HCT116 (cell line): Measurements from ENCODE around the gene ZNF32.

Source experiments
- CBX3 ChIP-seq: IDR thresholded peaks from 2 replicates; pipeline ENCODE4 v1.6.1; 2012; ENCODE audit warnings: low read depth
- CEBPB ChIP-seq: IDR thresholded peaks from 2 replicates; pipeline ENCODE4 v1.6.1; 2012; ENCODE audit warnings: low read depth
- CTCF ChIP-seq, 3 experiments: fragments of 200-600 bp in 1 of 3; sonication (generic) in 1 of 3; IDR thresholded peaks in 2 of 3; conservative IDR thresholded peaks in 1 of 3; 2 replicates each; pipeline ENCODE4 v1.5.1; 2012 to 2017; ENCODE audit warnings: low read depth in 2 of 3, low read length in 2 of 3, antibody characterized with exemption in 1 of 3, borderline replicate concordance in 1 of 3, control low read depth in 1 of 3, mild to moderate bottlenecking in 1 of 3, mixed read lengths in 1 of 3, mixed run types in 1 of 3, moderate library complexity in 1 of 3; ENCODE audit not compliant: insufficient read depth in 1 of 3
- EGR1 ChIP-seq: IDR thresholded peaks from 2 replicates; pipeline ENCODE4 v1.6.1; 2012; ENCODE audit warnings: low read depth
- ELF1 ChIP-seq: IDR thresholded peaks from 2 replicates; pipeline ENCODE4 v1.6.1; 2012; ENCODE audit warnings: low read depth, borderline replicate concordance
- EZH2 ChIP-seq: fragments of 200-600 bp; sonication (generic); IDR thresholded peaks from 2 replicates; pipeline ENCODE4 v1.6.1; 2017; ENCODE audit warnings: antibody characterized with exemption, mixed run types
- EZH2phosphoT487 ChIP-seq: fragments of 200-600 bp; IDR thresholded peaks from 2 replicates; pipeline ENCODE4 v1.6.1; 2018; ENCODE audit warnings: antibody characterized with exemption, borderline replicate concordance
- POLR2A ChIP-seq: IDR thresholded peaks from 2 replicates; pipeline ENCODE4 v1.7.0; 2011; ENCODE audit warnings: borderline replicate concordance; ENCODE audit not compliant: insufficient read depth, insufficient read length; ENCODE audit errors: extremely low read depth
- POLR2AphosphoS5 ChIP-seq: IDR thresholded peaks from 2 replicates; pipeline ENCODE4 v1.6.1; 2011; ENCODE audit warnings: mild to moderate bottlenecking, low read depth, low read length, moderate library complexity
- SIN3A ChIP-seq: IDR thresholded peaks from 2 replicates; pipeline ENCODE4 v1.6.1; 2012; ENCODE audit warnings: low read depth
- TCF7L2 ChIP-seq: IDR thresholded peaks from 2 replicates; pipeline ENCODE4 v1.7.0; 2011; ENCODE audit warnings: borderline replicate concordance, inconsistent platforms; ENCODE audit not compliant: insufficient read depth, insufficient read length; ENCODE audit errors: extremely low read depth

DNA sequence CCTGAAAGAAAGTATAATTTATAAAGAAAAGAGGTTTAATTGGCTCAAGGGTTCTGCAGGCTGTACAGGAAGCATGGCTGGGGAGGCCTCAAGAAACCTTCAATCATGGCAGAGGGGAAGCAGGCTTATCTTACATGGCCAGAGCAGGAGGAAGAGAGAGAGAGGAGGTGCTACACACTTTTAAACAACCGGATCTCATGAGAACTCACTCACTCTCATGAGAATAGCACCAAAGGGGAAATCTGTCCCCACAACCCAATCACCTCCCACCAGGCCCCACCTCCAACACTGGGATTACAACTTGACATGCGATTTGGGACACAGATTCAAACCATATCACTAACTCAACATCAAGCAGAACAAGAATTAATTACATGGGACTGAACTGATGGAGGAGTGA lies 49.3 kb downstream of the ZNF32 start:
- TF ChIP-seq CEBPB, result no peak
- TF ChIP-seq CTCF (IDR thresholded peaks at IDR 0.05 in 2 of 3, conservative IDR thresholded peaks at IDR 0.05 in 1 of 3; ENCODE audit: borderline replicate concordance in 1 of 3, insufficient read depth in 1 of 3, low read depth in 2 of 3, low read length in 2 of 3), result no peak
- no peak for TF ChIP-seq EZH2phosphoT487
- no peak for TF ChIP-seq ELF1
- TF ChIP-seq POLR2AphosphoS5, result no peak
- no peak for TF ChIP-seq POLR2A
- TF ChIP-seq CBX3, result no peak
- TF ChIP-seq EZH2, result no peak
- TF ChIP-seq SIN3A, result no peak
- no peak for TF ChIP-seq EGR1
- TF ChIP-seq TCF7L2, result no peak
